Naive thymus-derived CD4-positive, alpha-beta T cell (primary cell): ENCODE measurements around the gene NSUN6. TPM values are rescaled to one million over a fixed set of nuclear protein-coding genes. Genes with fewer than 3 reads are reported as not detected.
A peak's percentile ranks its signal among the peaks of the same experiment; 100 is the strongest.
"Not testable (repeated sequence)": the region's sequence is repeated elsewhere in the genome, so short reads cannot be mapped to it uniquely, and the experiment has no call there.

Source experiments
- ATAC-seq: fragments of 150-1000 bp; cut with Tn5 transposase; 2 replicates; pipeline ENCODE4 v1.10.0; 2021; ENCODE audit warnings: mild to moderate bottlenecking, moderate library complexity
- CTCF ChIA-PET: fragments of 350-600 bp; sonication (Branson Sonifier 250); formaldehyde crosslinking; loops from one replicate; lab custom pipeline; 2021; ENCODE audit warnings: antibody characterized with exemption; lab: Charles Lee
- POLR2A ChIA-PET: fragments of 350-600 bp; sonication (Branson Sonifier 250); formaldehyde crosslinking; loops from one replicate; lab custom pipeline; 2021; ENCODE audit warnings: antibody characterized with exemption, inconsistent platforms; lab: Charles Lee
- DNase-seq, 9 donors: peaks; one replicate each; pipeline versions ENCODE4 v3.0.0 to v3.0.0-alpha.2; 2020 to 2022; ENCODE audit warnings: mixed read lengths in 1 of 9
- H3K27ac ChIP-seq: one replicate; pipeline ENCODE4 v1.7.0; 2013; ENCODE audit warnings: mild to moderate bottlenecking, low read depth, low read length, moderate library complexity
- H3K27me3 ChIP-seq, 2 donors: one replicate each; pipeline ENCODE4 v1.7.0; 2013; ENCODE audit warnings: low read length in 2 of 2, mild to moderate bottlenecking in 2 of 2, moderate library complexity in 2 of 2; ENCODE audit not compliant: control insufficient read depth in 2 of 2, insufficient read depth in 2 of 2
- H3K36me3 ChIP-seq, 3 experiments: 1 replicate in 2 of 3; 2 replicates in 1 of 3; pipeline ENCODE4 v1.7.0; 2013; ENCODE audit warnings: low read length in 3 of 3, mild to moderate bottlenecking in 3 of 3, moderate library complexity in 1 of 3; ENCODE audit not compliant: insufficient read depth in 3 of 3, control insufficient read depth in 2 of 3
- H3K4me1 ChIP-seq, 2 donors: one replicate each; pipeline ENCODE4 v1.7.0; 2013; ENCODE audit warnings: low read length in 2 of 2, mild to moderate bottlenecking in 2 of 2, moderate library complexity in 1 of 2; ENCODE audit not compliant: control insufficient read depth in 2 of 2, insufficient read depth in 2 of 2
- H3K4me3 ChIP-seq: 2 replicates; pipeline ENCODE4 v1.7.0; 2013; ENCODE audit warnings: mild to moderate bottlenecking, low read length
- H3K9me3 ChIP-seq, 3 experiments: 1 replicate in 2 of 3; 2 replicates in 1 of 3; pipeline ENCODE4 v1.7.0; 2013; ENCODE audit warnings: low read length in 3 of 3; ENCODE audit not compliant: control insufficient read depth in 2 of 3
- H3K27ac Mint-ChIP-seq, 9 donors: one replicate each; pipeline ENCODE4 v1.8.0; 2020 to 2022; ENCODE audit warnings: mixed read lengths in 9 of 9, mild to moderate bottlenecking in 8 of 9, moderate library complexity in 5 of 9, inconsistent platforms in 2 of 9
- H3K27me3 Mint-ChIP-seq, 5 donors: one replicate each; pipeline ENCODE4 v1.8.0; 2021 to 2022; ENCODE audit warnings: mixed read lengths in 5 of 5, mild to moderate bottlenecking in 1 of 5
- H3K36me3 Mint-ChIP-seq, 5 donors: one replicate each; pipeline ENCODE4 v1.8.0; 2020 to 2022; ENCODE audit warnings: mixed read lengths in 5 of 5, mild to moderate bottlenecking in 3 of 5, inconsistent platforms in 1 of 5
- H3K4me1 Mint-ChIP-seq, 7 donors: one replicate each; pipeline ENCODE4 v1.8.0; 2020 to 2022; ENCODE audit warnings: mixed read lengths in 7 of 7, mild to moderate bottlenecking in 3 of 7, inconsistent platforms in 1 of 7
- H3K4me3 Mint-ChIP-seq, 10 donors: one replicate each; pipeline ENCODE4 v1.8.0; 2020 to 2022; ENCODE audit warnings: mild to moderate bottlenecking in 10 of 10, mixed read lengths in 10 of 10, moderate library complexity in 6 of 10, inconsistent platforms in 2 of 10
- H3K9me3 Mint-ChIP-seq, 11 donors: one replicate each; pipeline ENCODE4 v1.8.0; 2020 to 2022; ENCODE audit warnings: mixed read lengths in 11 of 11, mild to moderate bottlenecking in 4 of 11, inconsistent platforms in 1 of 11, moderate library complexity in 1 of 11
- intact Hi-C, 2 donors: fragments of 100-400 bp; cut with micrococcal nuclease; formaldehyde crosslinking; loops; one replicate each; pipeline ENCODE4 v1.15.1; 2023
- polyA plus RNA-seq, 2 donors: library from polyadenylated mRNA; unstranded; fragments of 300-500 nt; fragmentation: Illumina TruSeq; gene quantifications; one replicate each; pipeline ENCODE4 v1.2.3, GENCODE V29; 2021
- total RNA-seq, 6 experiments: library from RNA in 5 of 6; stranded (reverse) in 5 of 6; gene quantifications; 1 replicate in 5 of 6; 2 replicates in 1 of 6; pipeline ENCODE4 v1.2.3 and lab custom pipeline; 2021 to 2026

Gene NSUN6
- total and polyA plus RNA-seq, 7 experiments from 2014 or later = 9.9 to 51.8 (median 21.9) TPM

- H3K36me3 Mint-ChIP-seq = peaks cover 0 to 15% (median 8%) of the 10 kb centered on the region in 5 donors
Measured at GRCh38 chr10:18650404-18650997, 886 bp downstream of the NSUN6 start.

GRCh38 chr10:18649364-18649959, 1.9 kb downstream of the NSUN6 start:
- Histone ChIP-seq H3K27ac (no peak overlapping the region), H3K4me1 (peaks cover 3 to 10% of the 10 kb centered on the region in 2 donors), H3K9me3 (no peaks in the 10 kb centered on the region), H3K27me3 (no peaks in the 10 kb centered on the region), H3K4me3 (no peak overlapping the region), H3K36me3 (no peaks in the 10 kb centered on the region)
- intact Hi-C loops = no loop called here
- Mint-ChIP-seq H3K27ac (peak overlapping the region; percentile 28 to 98 (median 94)), H3K27me3 (peaks cover 0 to 2% (median 0%) of the 10 kb centered on the region in 5 donors), H3K4me3 (peak overlapping the region; percentile 64 to 99 (median 96)), H3K9me3 (peaks cover 0 to 4% (median 0%) of the 10 kb centered on the region in 11 donors), H3K36me3 (peaks cover 0 to 17% (median 8%) of the 10 kb centered on the region in 5 donors), H3K4me1 (peaks cover 10 to 47% (median 43%) of the 10 kb centered on the region in 7 donors)
- ATAC-seq = no peak
- no peak for DNase-seq
- CTCF ChIA-PET = no interaction called here
- POLR2A ChIA-PET = interaction anchor here (0.6 to 2.5 kb wide), 4 partner anchors 9 to 23 kb away, joined by 3 to 9 read pairs (median 4); partner anchors contain the start of gene ARL5B

More at GRCh38 chr10:18650404-18650997, 886 bp downstream of the NSUN6 start:
- Mint-ChIP-seq H3K27me3 (peaks cover 0 to 2% (median 0%) of the 10 kb centered on the region in 5 donors), H3K27ac (peak overlapping the region; percentile 94 to 99 (median 98)), H3K4me3 (peak overlapping the region; percentile 92 to 99 (median 96)), H3K4me1 (peaks cover 10 to 47% (median 43%) of the 10 kb centered on the region in 7 donors), H3K9me3 (peaks cover 0 to 4% (median 0%) of the 10 kb centered on the region in 11 donors)
- H3K36me3 ChIP-seq = no peaks in the 10 kb centered on the region
- H3K9me3 ChIP-seq = no peaks in the 10 kb centered on the region
- DNase-seq (peak in 2 of 9 donors; percentile 10 to 11), ATAC-seq (no peak)
- H3K4me3 ChIP-seq = peak overlapping the region; percentile 93
- intact Hi-C loops = loop anchor here (2.0 to 10.0 kb wide), 4 partner anchors 68 to 1626 kb away; partner anchors contain the start of gene VIM (in 1 of the 2)
- ChIA-PET CTCF (interaction anchor here (0.6 kb wide), 1 partner anchor 1006 kb away, joined by 3 read pairs; no protein-coding TSS in a partner anchor), POLR2A (interaction anchor here (0.6 to 2.5 kb wide), 3 partner anchors 9 to 23 kb away, joined by 3 to 9 read pairs (median 5); partner anchors contain the start of gene ARL5B)
- peaks cover 3 to 10% of the 10 kb centered on the region in 2 donors for H3K4me1 ChIP-seq
- H3K27ac ChIP-seq = peak overlapping the region; percentile 91
- H3K27me3 ChIP-seq = no peaks in the 10 kb centered on the region

DNA sequence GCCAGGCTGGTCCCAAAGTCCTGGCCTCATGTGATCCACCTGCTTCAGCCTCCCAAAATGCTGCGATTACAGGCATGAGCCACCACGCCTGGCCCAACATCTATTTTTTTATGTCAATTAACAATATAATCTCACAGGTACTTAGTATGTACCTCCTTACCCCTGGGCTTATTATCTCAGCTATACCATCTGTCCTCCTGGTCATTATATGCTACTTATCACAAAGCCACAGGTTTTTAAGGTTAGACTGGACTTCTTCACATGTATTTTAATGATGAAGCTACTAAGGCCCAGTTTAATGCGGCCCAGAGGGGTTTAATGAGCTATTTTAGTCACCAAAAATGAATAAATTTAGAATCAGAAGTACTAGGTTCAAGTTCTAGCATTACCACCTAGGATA, 3.4 kb downstream of the NSUN6 start:
- H3K4me1 Mint-ChIP-seq = peaks cover 10 to 58% (median 48%) of the 10 kb centered on the region in 7 donors
- DNase-seq (no peak), ATAC-seq (no peak)
- H3K27ac ChIP-seq = no peak overlapping the region
- H3K27ac Mint-ChIP-seq = peak overlapping the region in 1 of 9 donors; percentile 66
- no peak overlapping the region for H3K4me3 ChIP-seq
- peaks cover 0 to 2% (median 0%) of the 10 kb centered on the region in 5 donors for H3K27me3 Mint-ChIP-seq
- peaks cover 0 to 20% (median 4%) of the 10 kb centered on the region in 5 donors for H3K36me3 Mint-ChIP-seq
- peak overlapping the region in 3 of 10 donors; percentile 17 to 43 (median 41) for H3K4me3 Mint-ChIP-seq
- no peaks in the 10 kb centered on the region for H3K9me3 ChIP-seq
- H3K36me3 ChIP-seq = no peaks in the 10 kb centered on the region
- intact Hi-C loops = no loop called here
- H3K4me1 ChIP-seq = peaks cover 3 to 10% of the 10 kb centered on the region in 2 donors
- H3K9me3 Mint-ChIP-seq = peaks cover 0 to 4% (median 0%) of the 10 kb centered on the region in 11 donors
- ChIA-PET CTCF (interaction anchor here (0.5 kb wide), 1 partner anchor 29 kb away, joined by 5 read pairs; no protein-coding TSS in a partner anchor), POLR2A (no interaction called here)
- no peaks in the 10 kb centered on the region for H3K27me3 ChIP-seq

DNA sequence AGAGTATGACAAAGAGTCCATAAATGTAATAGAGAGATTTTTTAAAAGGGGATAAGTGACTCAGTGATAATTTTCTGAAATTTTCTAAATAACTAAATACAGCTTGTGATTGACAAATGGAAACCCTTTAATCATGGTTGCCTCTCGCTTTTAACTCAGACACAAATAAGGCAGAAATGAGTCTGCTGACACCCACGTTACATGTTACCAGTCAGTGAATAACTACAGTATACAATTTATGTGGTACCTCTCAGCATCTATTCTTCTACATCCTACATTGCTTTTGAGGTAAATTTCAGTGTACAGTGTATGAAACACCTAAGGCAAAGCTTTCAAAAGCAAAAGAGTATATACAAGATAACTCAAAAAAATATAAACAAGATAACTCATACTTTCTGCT, 4.2 kb downstream of the NSUN6 start:
- Mint-ChIP-seq H3K27me3 (peaks cover 0 to 2% (median 0%) of the 10 kb centered on the region in 5 donors), H3K9me3 (peaks cover 0 to 4% (median 0%) of the 10 kb centered on the region in 11 donors), H3K4me3 (no peak overlapping the region), H3K27ac (no peak overlapping the region), H3K36me3 (peaks cover 0 to 19% (median 4%) of the 10 kb centered on the region in 5 donors), H3K4me1 (peaks cover 10 to 54% (median 42%) of the 10 kb centered on the region in 7 donors)
- POLR2A ChIA-PET = interaction anchor here (0.6 kb wide), 1 partner anchor 1407 kb away, joined by 3 read pairs; no protein-coding TSS in a partner anchor
- H3K36me3 ChIP-seq = no peaks in the 10 kb centered on the region
- no peaks in the 10 kb centered on the region for H3K27me3 ChIP-seq
- CTCF ChIA-PET = interaction anchor here (0.6 kb wide), 1 partner anchor 124 kb away, joined by 4 read pairs; no protein-coding TSS in a partner anchor
- no peaks in the 10 kb centered on the region for H3K9me3 ChIP-seq
- intact Hi-C loops = no loop called here
- ATAC-seq (no peak), DNase-seq (no peak)
- H3K4me3 ChIP-seq = no peak overlapping the region
- peaks cover 3 to 10% of the 10 kb centered on the region in 2 donors for H3K4me1 ChIP-seq
- H3K27ac ChIP-seq = no peak overlapping the region

- intact Hi-C loops, DNase-seq, CTCF ChIA-PET, H3K27ac ChIP-seq, H3K4me3 ChIP-seq, H3K27me3 Mint-ChIP-seq, H3K4me1 ChIP-seq, H3K9me3 Mint-ChIP-seq, H3K27me3 ChIP-seq, H3K27ac Mint-ChIP-seq, H3K36me3 ChIP-seq, H3K9me3 ChIP-seq, H3K4me3 Mint-ChIP-seq, ATAC-seq: not testable (repeated sequence)
- Mint-ChIP-seq H3K4me1 (peaks cover 0 to 16% (median 9%) of the 10 kb centered on the region in 7 donors), H3K36me3 (peaks cover 0 to 36% (median 4%) of the 10 kb centered on the region in 5 donors)
- POLR2A ChIA-PET = interaction anchor here (0.7 to 1.5 kb wide), 2 partner anchors 10 to 14 kb away, joined by 3 to 5 read pairs; no protein-coding TSS in a partner anchor
Measured at GRCh38 chr10:18639719-18640118, 11.7 kb downstream of the NSUN6 start.

- H3K4me3 Mint-ChIP-seq, ATAC-seq, H3K36me3 ChIP-seq, H3K27me3 Mint-ChIP-seq, H3K9me3 ChIP-seq, H3K4me1 ChIP-seq, H3K4me1 Mint-ChIP-seq, intact Hi-C loops, H3K27ac ChIP-seq, H3K9me3 Mint-ChIP-seq, H3K4me3 ChIP-seq, H3K27me3 ChIP-seq, H3K27ac Mint-ChIP-seq, DNase-seq, CTCF ChIA-PET: not testable (repeated sequence)
- POLR2A ChIA-PET = interaction anchor here (2.1 kb wide), 1 partner anchor 22 kb away, joined by 4 read pairs; the partner anchor contains the start of gene ARL5B
- peaks cover 0 to 34% (median 15%) of the 10 kb centered on the region in 5 donors for H3K36me3 Mint-ChIP-seq
Measured at GRCh38 chr10:18637400-18637799, 14.0 kb downstream of the NSUN6 start.
